ENCODE data around the gene YEATS2. TPM values are rescaled to one million over a fixed set of nuclear protein-coding genes. Genes with fewer than 3 reads are reported as not detected.
"Not testable (repeated sequence)": the region's sequence is repeated elsewhere in the genome, so short reads cannot be mapped to it uniquely, and the experiment has no call there.

The YEATS2 gene
- total RNA-seq, 4 donors from 2014 or later = 14.0 to 24.1 (median 16.3) TPM

DNA sequence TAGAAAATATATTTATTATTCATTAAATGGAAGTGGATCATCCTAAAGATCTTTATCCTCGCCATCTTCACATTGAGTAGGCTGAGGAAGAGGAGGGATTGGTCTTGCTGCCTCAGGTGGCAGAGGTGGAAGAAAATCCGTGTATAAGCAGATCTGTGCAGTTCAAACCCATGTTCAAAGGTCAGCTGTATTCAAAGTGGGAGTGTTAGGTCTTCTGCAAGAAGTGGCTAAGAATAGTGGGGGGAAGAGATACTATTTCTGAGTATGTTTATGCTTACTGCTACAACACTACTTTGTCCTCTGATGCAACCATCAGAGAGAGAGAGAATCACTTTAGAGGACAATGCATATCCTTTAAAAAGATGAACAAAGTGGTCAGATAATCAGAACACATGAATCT is 39.5 kb downstream of the YEATS2 start:
- H3K4me3 ChIP-seq (ENCODE audit: low read depth, poor library complexity, severe bottlenecking) = no peak overlapping the region
- 91 to 97% methylated on average over 2 of the region's 2 CpGs for WGBS, 2 donors
- intact Hi-C loops (cut with DNase I; ENCODE audit: low total_unique reads) = no loop called here
- no peak for TF ChIP-seq POLR2A (IDR thresholded peaks at IDR 0.05)
- TF ChIP-seq, protein P1, sequence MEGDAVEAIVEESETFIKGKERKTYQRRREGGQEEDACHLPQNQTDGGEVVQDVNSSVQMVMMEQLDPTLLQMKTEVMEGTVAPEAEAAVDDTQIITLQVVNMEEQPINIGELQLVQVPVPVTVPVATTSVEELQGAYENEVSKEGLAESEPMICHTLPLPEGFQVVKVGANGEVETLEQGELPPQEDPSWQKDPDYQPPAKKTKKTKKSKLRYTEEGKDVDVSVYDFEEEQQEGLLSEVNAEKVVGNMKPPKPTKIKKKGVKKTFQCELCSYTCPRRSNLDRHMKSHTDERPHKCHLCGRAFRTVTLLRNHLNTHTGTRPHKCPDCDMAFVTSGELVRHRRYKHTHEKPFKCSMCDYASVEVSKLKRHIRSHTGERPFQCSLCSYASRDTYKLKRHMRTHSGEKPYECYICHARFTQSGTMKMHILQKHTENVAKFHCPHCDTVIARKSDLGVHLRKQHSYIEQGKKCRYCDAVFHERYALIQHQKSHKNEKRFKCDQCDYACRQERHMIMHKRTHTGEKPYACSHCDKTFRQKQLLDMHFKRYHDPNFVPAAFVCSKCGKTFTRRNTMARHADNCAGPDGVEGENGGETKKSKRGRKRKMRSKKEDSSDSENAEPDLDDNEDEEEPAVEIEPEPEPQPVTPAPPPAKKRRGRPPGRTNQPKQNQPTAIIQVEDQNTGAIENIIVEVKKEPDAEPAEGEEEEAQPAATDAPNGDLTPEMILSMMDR (IDR thresholded peaks at IDR 0.05) = no peak
- no peak for DNase-seq (ENCODE audit: low spot score in 2 of 2)

DNA sequence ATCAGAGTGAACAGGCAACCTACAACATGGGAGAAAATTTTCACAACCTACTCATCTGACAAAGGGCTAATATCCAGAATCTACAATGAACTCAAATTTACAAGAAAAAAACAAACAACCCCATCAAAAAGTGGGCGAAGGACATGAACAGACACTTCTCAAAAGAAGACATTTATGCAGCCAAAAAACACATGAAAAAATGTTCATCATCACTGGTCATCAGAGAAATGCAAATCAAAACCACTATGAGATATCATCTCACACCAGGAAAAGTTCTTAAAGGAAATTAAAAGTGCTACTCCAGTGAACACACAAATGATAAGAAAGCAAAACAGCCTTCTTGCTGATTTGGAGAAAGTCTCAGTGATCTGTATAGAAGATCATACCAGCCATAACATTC is 42.6 kb downstream of the YEATS2 start:
- DNase-seq (ENCODE audit: low spot score in 2 of 2); intact Hi-C loops (cut with DNase I; ENCODE audit: low total_unique reads); H3K4me3 ChIP-seq (ENCODE audit: low read depth, poor library complexity, severe bottlenecking): not testable (repeated sequence)
- WGBS, 2 donors = 80 to 100% methylated on average over 1 of the region's 1 CpG

DNA sequence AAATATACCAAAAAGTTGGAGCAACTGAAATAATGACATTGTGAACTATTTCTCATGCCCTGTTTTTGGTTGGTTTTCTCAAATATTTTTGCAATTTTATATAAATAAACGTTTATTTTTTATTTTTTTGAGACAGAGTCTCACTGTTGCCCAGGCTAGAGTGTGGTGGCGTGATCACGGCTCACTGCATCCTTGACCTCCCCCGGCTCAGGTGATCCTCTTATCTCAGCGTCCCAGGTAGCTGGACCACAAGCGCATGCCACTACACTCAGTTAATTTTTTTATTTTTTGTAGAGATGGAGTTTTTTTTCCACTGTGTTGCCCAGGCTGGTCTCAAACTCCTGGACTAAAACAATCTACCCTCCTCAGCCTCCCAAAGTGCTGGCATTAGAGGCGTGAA is 45.6 kb downstream of the YEATS2 start:
- DNase-seq (ENCODE audit: low spot score in 2 of 2) = no peak
- WGBS, 2 donors = 90 to 96% methylated on average over 7 of the region's 7 CpGs
- no peak for TF ChIP-seq POLR2A (IDR thresholded peaks at IDR 0.05)
- TF ChIP-seq, protein P1 (IDR thresholded peaks at IDR 0.05) = no peak
- no peak overlapping the region for H3K4me3 ChIP-seq (ENCODE audit: low read depth, poor library complexity, severe bottlenecking)
- intact Hi-C loops (cut with DNase I; ENCODE audit: low total_unique reads) = no loop called here

DNA sequence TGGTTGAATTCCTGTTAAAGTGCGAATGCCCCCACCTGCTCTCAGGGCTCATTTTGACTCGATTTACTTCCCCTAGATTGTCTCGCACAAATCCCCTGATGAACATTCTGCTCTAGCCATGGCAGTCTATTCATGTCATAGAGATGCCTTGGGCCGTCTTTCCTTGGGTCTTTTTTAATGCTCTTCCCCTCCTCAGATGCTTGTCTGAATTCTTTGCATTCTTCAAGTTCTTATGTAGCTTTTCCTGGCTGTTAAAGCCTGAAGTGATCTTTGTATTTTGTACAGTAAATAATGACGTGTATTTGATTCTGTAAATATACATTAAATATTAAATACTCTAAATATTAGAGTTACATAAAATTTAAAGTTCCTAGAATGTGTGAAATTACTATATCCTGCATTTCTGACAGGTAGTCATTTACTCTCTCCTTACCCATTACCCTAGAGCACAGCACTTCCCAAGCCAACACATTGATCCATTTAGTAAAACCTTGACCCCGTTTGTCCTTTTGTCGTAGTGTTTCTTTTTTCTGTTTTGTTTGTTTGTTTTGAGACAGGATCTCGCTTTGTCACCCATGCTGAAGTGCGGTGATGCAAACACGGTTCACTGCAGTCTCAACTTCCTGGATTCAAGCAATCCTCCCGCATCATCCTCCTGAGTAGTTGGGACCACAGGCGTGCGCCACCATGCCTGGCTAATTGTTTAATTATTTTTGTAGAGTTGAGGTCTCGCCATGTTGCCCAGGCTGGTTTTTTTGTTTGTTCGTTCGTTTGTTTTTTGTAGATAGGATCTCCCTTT is 47.9 kb downstream of the YEATS2 start:
- no peak overlapping the region for H3K4me3 ChIP-seq (ENCODE audit: low read depth, poor library complexity, severe bottlenecking)
- WGBS, 2 donors = 89 to 90% methylated on average over 16 of the region's 16 CpGs
- intact Hi-C loops (cut with DNase I; ENCODE audit: low total_unique reads) = no loop called here
- no peak for DNase-seq (ENCODE audit: low spot score in 2 of 2)
- no peak for TF ChIP-seq POLR2A (IDR thresholded peaks at IDR 0.05)
- TF ChIP-seq, protein P1 (IDR thresholded peaks at IDR 0.05) = no peak

GRCh38 chr3:183754052-183754451 is 56.5 kb downstream of the YEATS2 start:
- intact Hi-C loops (cut with DNase I; ENCODE audit: low total_unique reads) = no loop called here
- TF ChIP-seq POLR2A (IDR thresholded peaks at IDR 0.05) = no peak
- TF ChIP-seq, protein P1 (IDR thresholded peaks at IDR 0.05) = no peak

GRCh38 chr3:183762304-183762703 is 64.7 kb downstream of the YEATS2 start:
- WGBS, 2 donors = 88 to 89% methylated on average over 6 of the region's 6 CpGs

More at GRCh38 chr3:183754052-183754451, 56.5 kb downstream of the YEATS2 start:
- no peak for DNase-seq (ENCODE audit: low spot score in 2 of 2)
- 84 to 93% methylated on average over 5 of the region's 5 CpGs for WGBS, 2 donors
- no peak overlapping the region for H3K4me3 ChIP-seq (ENCODE audit: low read depth, poor library complexity, severe bottlenecking)

More at GRCh38 chr3:183762304-183762703, 64.7 kb downstream of the YEATS2 start:
- no peak for DNase-seq (ENCODE audit: low spot score in 2 of 2)
- intact Hi-C loops (cut with DNase I; ENCODE audit: low total_unique reads) = loop anchor here (10.0 kb wide), 1 partner anchor 288 kb away; no protein-coding TSS in a partner anchor
- TF ChIP-seq, protein P1 (IDR thresholded peaks at IDR 0.05) = no peak
- no peak for TF ChIP-seq POLR2A (IDR thresholded peaks at IDR 0.05)
- no peak overlapping the region for H3K4me3 ChIP-seq (ENCODE audit: low read depth, poor library complexity, severe bottlenecking)

Data from lower leg skin (tissue), 4 donors.